ENCODE results near the gene GNLY.
"Not testable (repeated sequence)": the region's sequence is repeated elsewhere in the genome, so short reads cannot be mapped to it uniquely, and the experiment has no call there.

Gene GNLY

DNA sequence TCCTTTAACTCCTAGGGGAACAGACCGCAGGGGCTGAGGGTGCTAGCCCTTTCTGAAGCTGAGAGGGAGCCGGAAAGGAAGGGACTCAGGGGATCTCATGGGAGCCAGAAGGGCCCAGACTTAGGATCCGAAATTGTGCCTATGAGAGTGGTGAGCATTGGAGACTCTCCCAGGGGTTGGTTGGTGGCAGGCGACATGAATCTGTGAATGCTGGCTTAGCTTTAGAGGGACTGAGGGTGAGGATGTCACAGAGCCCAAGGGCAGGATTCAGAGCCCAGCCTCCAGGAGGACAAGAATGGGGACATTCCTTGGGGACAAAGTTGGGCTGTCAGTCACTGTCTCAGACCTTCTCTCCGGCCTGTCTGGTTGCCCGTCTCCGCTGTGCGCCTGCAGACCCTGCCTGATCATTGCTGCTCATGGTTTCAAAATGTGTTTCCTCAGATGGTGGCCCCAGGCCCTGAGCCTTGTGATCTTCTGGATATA is 17.5 kb downstream of the GNLY start:
- no peak for DNase-seq

DNA sequence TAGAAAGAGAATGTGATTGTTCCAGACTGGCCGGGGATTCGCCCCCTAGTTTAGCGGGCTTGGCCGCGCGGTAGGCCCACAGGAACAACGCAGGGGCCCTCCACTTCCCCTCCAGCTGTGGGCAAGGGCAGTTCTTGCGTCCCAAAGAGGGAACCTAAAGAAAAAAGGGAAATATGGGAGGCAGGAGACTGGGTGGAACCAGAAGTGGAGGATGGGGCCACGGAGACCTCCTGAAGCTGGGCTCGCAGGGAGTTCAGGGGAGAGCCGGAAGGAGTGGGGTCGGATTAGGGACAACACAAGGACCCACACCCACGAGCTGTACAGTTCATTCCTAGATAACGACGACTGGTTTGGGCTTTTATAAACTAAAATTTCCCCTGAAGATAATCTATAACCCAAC is 18.2 kb downstream of the GNLY start:
- no peak for DNase-seq

DNA sequence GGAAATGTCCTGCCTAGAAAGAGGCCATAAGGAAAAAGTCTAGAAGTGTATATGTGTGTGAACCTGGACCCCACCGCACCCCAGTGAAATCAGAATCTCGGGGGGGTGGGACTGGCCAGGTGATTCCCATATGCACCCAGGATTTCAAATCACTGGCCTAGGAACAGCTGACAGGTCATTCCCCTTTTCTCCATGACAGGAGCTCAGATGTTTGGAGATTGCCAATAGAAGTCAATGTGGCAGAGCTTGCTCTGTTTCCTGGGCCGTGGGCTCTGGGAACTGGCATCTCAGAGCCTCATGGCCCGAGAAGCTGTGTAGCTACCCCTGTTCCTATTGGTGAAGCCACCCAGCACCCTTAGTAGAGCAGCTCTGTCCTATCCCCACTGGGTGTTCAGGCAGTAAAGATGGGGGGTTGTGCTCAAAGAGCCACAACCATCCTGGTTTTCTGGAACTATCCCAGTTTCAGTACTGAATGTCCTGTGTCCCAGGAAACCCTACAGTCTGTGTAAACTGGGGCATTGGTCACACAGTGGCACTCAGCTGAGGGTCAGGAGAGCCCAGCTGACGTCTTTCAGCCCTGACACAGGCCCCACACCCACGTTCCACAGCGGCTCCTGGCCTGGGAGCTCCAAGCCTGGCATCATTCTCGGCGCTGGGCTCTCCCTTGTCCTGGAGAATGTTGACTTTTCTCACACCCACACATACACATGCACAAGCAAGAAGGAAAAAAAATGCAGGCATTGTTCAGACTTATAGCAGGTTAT is 18.9 kb downstream of the GNLY start:
- peak; percentile 32 for DNase-seq

DNA sequence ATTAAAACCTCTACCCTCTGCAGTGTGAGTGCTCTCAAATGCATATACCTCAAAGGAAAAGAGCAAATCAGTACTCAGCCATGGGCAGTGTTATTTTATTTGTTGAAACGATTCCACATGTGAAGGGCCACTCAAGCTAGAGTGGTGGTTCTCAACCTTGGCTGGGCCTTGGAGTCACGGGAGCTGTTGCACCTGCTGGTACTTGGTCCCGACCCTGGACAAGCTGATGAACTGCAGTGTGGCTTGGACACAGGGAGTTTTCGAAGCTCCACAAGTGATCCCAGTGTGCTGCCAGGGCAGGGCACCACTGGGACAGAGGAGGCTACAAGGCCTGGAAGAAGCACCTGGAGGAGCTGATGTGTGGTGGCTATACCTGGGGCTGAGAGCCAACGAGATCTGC is 19.7 kb downstream of the GNLY start:
- DNase-seq, result peak; percentile 98

DNA sequence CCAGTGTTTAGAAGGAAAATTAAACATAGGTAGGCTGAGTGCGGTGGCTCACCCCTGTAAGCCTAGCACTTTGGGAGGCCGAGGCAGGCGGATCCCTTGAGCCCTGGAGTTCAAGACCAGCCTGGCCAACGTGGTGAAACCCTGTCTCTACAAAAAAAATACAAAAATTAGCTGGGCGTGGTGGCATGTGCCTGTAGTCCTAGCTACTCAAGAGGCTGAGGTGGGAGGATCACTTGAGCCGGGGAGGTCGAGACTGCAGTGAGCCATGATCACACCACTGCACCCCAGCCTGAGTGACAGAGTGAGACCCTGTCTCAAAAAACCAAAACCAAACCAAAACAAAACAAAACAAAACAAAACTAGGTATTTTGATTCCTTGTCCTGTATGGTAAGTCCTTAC is 20.3 kb downstream of the GNLY start:
- DNase-seq, result not testable (repeated sequence)

DNA sequence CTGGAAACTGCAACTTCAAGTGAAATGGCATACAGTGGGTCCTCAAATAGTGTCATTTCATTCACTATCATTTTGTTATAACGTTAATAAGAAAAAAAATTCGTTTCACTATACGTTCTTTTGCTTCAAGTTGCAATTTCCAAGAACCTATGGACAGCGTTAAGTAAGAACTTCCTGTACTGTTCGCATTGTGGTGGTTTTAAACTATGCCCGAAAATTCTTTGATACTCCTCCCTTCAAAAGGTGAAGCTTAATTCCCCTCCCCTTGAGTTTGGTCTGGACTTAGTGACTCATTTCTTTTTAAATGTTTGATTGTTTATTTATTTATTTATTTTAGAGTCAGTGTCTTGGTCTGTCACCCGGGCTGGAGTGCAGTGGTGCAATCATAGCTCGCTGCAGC is 20.7 kb downstream of the GNLY start:
- no peak for DNase-seq

DNA sequence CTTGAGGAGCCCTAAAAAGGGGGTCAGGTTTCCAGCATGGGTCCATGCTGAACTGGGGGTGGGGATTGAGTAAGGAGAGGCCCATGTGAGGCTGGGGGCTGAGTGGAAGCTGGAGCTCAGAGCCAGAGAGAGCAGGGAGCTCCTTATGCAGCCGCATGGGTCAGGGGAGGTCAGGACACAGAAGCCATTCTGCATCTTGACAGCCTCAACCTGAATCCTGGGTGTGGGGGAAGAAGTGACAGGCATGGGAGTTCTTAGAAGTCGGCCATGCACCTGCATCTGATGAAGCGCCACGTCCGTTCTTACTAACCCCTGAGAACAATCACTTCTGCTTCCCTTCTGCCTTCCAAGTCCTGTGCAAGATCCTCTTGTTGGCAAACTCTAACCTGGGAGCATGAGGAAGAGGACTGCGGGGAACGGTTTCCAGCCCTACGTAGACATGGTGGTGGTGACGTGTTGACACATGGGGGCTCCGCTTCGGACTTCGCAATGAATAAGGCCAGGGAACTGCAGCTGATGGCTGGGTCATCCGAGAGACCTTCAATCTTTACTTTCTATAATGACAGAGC is 22.3 kb downstream of the GNLY start:
- DNase-seq, result no peak

DNA sequence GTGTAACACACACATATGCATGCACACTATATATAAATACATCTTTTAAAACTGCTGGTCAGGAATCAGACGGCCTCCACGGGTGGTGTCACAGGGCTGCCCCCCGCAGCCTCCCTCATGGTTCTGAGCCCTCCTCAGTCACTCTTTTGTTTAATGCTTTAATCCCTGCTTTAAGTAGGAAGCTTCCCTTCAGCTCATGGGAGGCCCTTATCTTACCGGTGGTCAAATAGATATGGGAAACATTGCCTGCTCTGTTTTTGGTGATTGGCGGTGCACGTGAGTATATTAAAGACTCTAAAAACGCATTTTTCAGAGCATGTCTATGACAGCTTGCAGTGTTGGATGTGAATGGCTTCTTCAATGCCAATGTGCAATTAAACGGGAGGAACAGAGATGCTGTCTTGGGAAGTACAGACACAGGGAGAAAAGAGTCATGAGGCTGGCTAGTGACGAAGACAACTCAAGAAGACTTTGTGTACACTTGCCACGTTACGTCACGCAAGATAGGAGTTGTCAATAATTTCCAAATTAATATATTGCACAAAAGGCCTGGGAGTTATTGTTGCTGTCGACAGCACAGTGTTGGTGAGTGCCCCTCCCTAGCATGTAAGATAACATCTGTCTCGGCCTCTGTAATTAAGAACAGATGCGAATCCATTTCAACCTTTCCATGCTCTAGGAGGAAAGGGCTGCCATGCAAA is 23.3 kb downstream of the GNLY start:
- no peak for DNase-seq

DNA sequence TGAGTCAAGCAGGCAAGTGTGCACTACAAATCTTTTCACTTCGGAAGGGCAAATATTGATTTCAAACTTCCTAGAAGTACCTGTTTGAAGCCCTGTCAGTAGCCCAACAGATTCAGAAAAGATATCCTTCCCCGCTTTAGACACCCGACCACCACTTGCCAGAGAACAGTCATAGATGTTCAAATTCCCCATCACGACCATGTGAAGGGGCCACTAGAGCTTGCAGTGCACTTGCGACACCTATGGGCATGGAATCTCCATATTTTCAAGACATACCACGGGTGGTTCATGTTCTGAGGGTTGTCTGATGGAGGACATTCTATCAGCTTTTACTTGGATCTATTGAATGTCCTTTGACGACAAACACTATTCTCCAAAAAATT is 23.8 kb downstream of the GNLY start:
- no peak for DNase-seq

DNA sequence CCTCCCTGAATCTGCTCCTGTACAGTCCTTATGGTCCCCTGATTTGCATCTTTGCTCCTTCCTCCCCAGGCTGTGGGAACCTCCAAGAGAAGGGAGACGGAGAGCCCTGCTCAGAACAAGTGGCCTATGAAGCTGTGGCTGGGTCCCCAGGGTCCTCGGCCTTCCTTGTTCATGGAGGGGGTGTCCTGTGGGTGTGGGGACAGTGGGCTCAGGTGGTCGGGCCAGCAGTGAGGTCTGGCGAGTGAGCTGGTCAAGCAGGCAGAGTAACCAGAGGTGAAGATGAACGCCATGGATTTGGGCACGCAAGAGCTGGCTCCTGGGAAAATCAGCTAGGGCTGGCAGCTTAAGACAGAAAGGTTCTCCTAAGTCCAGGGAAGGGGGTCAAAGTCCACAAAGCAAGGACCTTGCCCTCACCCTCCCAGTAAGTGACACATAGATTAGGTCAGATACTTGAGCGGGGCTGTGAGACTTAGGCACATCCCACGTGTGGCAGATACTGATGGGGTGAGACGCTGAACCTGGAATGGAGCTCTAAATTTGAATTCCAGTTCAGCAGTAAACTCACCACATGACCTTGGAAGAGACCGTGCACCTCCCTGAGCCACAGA is 24.8 kb downstream of the GNLY start:
- no peak for DNase-seq

DNA sequence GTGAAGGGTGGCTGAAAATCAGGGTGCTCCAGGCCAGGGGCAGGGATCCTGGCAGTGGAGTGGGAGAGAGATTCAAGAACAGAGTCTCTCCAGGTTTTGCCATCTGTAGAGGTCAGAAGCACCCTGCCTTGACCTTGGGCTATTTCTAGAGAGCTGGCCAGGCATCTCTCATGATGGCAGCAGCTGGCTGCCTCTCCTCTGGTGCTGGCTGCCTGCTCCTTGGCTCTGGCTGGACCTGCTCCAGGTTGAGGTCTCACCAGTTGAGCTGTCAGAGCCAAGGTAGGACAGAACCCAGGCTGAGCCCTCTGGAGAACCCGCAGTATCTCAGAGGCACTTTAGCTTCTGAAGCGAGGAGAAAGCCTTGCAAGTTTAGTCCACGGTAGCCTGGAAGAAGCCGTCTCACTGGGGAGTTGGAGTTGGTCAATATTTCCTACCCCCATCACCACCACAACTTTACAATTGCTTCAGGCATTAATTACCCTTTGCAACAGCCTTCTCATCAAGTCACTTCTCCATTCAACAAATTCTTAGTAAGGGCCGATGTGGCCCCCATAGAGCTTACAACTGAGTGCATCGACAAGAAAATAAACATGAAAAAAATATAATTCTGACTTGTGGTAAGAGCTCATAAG is 25.6 kb downstream of the GNLY start:
- no peak for DNase-seq

DNA sequence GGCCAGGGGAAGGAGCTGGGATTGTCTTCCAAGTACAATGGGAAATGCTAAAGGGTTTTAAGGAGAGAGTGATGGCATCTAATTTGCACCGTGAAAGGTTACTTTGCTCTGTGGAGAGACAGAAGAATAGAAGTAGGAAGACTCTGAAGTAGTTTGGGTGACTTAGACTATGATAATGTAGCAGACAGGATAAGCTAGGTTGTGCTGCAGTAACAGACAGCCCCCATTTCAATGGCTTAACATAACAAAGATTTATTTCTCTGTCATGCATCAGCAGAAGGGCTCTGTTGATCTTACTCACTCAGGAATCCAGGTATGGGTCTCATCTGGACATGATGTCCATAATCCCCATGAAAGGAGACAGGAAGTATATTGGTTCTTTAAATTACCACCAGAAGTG is 26.4 kb downstream of the GNLY start:
- no peak for DNase-seq

DNA sequence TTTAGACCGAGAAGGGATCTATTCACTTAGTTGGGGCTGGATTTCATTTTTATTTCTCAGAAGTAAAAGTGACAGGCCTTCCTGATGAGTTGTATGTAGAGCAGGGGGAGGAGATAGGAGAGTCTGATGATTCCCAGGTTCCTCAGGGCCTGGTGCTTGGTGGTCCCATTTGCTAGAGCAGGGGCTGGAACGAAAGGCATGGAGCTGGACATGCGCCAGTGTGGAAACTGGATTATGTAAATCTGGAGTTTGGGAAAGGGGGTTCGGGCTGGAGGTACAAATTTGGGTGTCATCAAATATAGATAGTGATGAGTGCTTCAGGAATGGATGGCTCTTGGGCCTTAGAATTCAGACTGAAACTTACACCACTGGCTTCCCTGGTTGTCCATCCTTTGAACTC is 27.5 kb downstream of the GNLY start:
- no peak for DNase-seq

DNA sequence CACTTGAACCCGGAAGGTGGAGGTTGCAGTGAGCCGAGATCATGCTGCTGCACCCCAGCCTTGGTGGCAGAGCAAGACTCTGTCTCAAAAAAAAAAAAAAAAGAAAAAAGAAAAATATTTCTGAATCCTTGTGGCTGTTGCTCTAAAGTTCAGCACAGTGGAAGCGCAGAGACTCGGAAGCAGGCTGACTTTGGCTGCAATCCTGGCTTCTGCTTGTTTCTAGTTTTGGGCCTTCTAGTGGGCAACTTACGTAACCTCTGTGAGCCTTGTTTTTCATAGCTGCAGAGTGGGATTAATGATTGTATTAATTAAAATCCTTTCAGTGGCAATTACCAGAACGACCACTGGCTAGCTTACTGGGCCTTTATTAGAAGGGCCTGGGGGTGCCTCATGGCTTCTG is 28.4 kb downstream of the GNLY start:
- DNase-seq, result no peak

DNA sequence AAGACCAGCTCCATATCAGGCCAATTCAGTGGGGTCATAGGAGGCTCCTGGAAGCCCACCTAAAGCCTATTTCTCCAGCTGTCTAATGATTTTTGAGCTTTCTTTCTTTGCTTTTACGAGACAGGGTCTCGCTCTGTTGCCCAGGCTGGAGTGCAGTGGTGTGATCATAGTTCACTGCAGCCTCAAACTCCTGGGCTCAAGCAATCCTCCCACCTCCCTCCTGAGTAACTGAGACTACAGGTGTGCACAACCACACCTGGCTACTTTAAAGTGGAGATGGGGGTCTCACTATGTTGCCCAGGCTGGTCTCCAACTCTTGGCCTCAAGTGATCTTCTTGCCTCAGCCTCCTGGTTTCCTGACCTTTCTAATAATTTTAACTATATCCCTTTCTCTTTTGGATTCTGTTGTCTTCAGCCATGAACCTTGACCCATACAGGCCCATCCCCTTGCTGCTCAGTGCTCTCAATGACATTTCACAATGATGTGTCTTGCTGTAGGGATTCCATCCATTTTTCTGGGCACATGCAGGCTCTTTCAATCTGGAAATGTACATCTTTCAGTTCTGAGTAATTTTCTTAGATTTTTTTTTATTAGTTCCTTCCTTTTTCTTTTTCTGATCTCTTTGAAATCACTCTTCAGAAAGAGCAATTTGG is 29.7 kb downstream of the GNLY start:
- no peak for DNase-seq

DNA sequence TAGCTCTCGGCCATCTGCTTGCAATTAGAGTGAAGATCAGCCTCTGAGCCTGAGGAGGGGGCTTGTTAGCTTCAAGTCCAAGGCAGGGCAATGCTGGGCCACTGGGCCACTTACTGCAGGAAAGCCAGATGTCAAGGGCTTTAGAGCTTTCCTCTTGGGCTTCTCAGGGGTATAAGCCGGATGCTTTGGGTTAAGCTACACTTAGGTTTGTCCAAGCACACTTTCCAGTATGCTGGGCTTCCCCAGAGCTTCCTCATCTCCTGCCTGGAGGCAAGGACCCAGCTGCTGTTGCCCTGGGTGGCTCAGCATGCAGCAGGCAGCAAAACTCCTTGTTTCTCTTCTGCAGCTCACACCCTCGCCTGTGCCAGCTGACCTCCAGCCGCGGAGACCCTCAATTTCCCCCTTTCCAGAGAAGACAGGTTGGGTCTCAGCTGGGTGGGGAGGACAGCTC is 30.6 kb downstream of the GNLY start:
- DNase-seq, result no peak

DNA sequence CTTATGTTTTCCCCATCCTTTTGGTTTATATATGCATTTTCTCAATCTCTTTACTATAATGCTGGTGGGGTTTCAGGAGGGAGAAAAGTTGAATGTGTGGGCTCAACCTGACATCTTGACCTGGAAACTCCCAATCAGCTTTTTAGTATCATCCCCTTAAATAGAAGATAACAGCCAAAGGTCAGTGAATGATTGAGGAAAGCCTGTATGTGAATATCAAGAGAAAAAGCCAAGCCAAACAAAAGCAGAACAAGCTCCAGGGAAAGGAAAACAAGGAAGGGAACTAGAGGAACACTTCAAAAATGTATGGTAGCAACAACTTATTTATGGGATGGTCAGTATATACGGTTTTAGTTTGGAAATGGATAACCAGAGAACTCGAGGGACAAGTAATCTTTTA is 31.3 kb downstream of the GNLY start:
- no peak for DNase-seq

DNA sequence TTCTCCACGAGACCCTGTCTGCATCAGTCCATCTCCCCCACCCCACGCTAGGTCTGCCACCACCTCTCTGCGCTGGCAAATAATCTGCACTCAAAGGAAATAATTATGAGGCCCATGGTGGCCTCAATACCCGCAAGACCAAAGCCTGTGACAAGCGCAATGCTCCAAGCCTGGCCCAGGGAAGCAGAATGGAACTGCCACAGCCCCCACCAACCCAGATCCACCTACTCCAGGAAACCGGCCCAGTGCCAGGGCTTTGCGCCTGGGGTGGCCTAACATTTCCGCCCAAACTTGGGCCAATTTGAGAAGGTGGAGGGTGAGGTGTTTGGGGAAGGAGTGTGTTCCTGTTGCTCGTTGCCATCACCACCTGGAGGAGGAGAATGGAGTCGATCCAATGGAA is 33.6 kb downstream of the GNLY start:
- no peak for DNase-seq

DNA sequence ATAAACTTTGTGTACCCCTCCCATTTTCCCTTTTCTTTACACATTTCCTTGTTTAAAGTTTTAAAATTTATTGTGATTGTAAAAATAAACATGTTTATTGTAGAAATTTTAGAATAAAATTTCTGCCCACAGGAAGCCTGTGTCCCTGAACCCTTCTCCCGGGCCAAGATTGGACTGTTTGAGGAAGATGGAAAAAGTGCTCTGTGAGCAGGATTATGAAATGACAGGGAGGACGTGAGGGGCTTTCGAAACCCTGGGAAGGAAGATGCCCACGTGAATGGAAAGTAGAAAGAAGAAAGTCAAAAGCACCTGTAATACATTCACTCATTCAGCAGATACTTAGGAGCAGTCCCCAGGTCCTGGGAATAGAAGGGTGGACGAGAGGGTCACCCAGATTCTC is 34.2 kb downstream of the GNLY start:
- DNase-seq, result no peak

DNA sequence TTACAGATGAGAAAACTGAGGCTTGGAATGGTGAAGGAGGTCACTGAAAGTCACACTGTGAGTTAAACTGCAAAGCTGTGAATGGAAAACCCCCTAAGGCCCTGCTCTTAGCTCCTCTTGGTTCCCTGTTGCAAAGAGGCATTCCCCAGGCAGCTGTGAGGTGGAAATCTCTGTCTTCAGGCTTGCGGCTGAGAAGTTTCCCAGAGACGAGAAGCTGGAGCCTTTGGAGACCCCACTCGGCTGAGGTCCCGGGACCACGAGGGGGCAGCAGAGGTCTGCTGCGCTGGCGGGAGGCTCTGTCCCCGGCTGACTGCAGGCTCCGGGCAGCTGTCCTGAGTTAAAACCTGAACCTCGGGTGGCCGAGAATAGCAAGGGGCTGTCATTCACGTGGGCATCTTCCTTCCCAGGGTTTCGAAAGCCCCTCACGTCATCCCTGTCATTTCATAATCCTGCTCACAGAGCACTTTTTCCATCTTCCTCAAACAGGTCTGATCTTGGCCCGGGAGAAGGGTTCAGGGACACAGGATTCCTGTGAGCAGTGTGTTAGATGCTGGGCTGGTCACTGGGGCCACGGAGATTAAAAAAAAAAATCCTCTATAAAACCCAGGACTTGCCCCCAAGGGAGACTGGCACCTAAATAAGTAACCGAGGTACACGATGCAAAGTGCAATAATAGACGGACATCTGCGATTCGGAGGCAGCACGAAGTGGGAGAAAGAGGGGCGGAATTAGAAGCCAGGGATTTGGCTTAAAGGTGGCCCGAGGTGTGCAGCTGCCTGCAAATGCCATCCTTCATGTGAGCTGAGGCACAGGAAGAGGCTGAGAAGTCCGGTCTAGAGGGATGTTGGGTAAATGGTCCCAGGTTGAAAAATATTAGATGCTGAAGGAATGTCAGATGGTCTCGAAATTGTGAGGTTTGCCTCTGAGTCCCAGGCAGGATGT is 35.0 kb downstream of the GNLY start:
- DNase-seq, result peak; percentile 35

DNA sequence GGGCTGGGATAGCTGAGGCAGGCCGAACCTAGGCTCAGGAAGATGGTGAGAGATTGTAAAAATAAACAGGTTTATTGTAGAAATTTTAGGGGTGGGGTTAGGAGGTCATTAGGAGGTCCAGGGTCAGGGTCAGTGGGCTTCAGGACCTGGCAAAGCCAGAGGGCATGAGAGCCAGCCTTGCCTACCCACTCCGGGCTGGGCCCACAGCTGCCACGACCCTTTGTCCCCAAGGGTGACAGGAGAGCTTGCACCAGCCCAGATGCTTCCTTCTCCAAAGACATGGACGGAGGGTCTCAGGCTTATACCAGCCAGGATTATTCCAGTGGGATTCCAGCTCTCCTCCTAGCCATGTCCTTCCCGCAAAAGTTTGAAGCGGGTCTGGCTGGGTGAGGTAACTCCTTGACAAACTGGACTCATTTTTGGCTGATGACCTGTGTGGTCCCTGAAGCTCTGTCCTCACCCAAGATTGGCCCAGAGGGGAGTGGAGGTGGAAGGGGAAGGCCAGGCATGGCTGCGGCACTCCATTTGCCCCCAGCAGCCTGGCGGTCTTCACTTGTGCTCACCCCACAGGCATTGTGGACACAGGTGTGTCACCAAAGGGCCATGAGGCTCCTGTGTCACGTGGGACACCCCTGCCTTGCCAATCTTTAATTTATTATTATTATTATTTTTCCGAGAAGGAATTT is 35.8 kb downstream of the GNLY start:
- DNase-seq, result no peak
